Measurements from ENCODE around the gene EPAS1. TPM values are rescaled to one million over a fixed set of nuclear protein-coding genes. Genes with fewer than 3 reads are reported as not detected.
A peak's percentile ranks its signal among the peaks of the same experiment; 100 is the strongest.

The EPAS1 gene
- total and polyA plus RNA-seq, 9 of the 15 experiments (the other 6 are each of a cell fraction or from before 2014, with no cell fraction given): 0.25 to 11.2 (median 4.1) TPM

- no peak for TF ChIP-seq HMGXB4 (CRISPR knock-in tag; IDR thresholded peaks at IDR 0.05)
- peak; percentile 49; the same call in 1 of the 2 replicates for TF ChIP-seq SOX6 (IDR thresholded peaks at IDR 0.05)
- 0 out of 2 replicates have a peak, but pooled peaks have one; percentile 17 for TF ChIP-seq ELF2 (CRISPR knock-in tag; IDR thresholded peaks at IDR 0.05)
- no peak for TF ChIP-seq RREB1 (CRISPR knock-in tag; IDR thresholded peaks at IDR 0.05)
- peak; percentile 35; the same call in 1 of the 2 replicates for TF ChIP-seq CBFA2T2 (conservative IDR thresholded peaks at IDR 0.05)
- TF ChIP-seq NCOR1 (IDR thresholded peaks at IDR 0.05): no peak
- TF ChIP-seq ZSCAN32 (CRISPR knock-in tag; IDR thresholded peaks at IDR 0.05): no peak
- TF ChIP-seq CBX5 (IDR thresholded peaks at IDR 0.05; ENCODE audit: borderline replicate concordance, low read depth): no peak
- peak; percentile 81 for TF ChIP-seq MGA (IDR thresholded peaks at IDR 0.05)
Measured at GRCh38 chr2:46256563-46257142, 40.6 kb upstream of the EPAS1 start (continued).
